Measurements from ENCODE around the gene GLP2R.
"Not testable (repeated sequence)": the region's sequence is repeated elsewhere in the genome, so short reads cannot be mapped to it uniquely, and the experiment has no call there.

Gene GLP2R, protein sequence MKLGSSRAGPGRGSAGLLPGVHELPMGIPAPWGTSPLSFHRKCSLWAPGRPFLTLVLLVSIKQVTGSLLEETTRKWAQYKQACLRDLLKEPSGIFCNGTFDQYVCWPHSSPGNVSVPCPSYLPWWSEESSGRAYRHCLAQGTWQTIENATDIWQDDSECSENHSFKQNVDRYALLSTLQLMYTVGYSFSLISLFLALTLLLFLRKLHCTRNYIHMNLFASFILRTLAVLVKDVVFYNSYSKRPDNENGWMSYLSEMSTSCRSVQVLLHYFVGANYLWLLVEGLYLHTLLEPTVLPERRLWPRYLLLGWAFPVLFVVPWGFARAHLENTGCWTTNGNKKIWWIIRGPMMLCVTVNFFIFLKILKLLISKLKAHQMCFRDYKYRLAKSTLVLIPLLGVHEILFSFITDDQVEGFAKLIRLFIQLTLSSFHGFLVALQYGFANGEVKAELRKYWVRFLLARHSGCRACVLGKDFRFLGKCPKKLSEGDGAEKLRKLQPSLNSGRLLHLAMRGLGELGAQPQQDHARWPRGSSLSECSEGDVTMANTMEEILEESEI

DNA sequence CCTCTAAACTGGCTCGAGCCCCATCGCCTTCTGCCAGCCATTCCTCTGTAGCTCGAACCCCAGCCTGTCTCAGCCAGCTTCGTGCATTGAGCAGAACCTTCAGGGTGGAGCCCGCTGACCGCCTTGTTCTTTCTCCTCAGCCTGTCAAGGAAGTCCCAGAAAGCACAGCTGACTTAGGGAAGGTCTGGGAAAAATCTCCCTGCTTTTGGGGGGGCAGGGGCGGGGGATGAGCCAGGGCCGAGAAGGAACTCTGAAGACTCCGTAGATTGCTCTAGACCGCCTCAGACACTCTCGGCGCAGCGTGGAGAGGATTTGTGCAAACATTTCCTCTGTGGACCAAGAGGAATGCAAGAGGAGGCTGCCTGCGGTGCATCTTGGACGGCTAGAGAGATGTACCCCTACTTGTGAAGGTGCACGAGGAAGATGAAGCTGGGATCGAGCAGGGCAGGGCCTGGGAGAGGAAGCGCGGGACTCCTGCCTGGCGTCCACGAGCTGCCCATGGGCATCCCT lies at the start of gene GLP2R:
GLP2R (plus strand) TSS at position 284 of the 510 bp plus-strand sequence; CDS start at position 424, 140 bp downstream.
- no peak for DNase-seq

DNA sequence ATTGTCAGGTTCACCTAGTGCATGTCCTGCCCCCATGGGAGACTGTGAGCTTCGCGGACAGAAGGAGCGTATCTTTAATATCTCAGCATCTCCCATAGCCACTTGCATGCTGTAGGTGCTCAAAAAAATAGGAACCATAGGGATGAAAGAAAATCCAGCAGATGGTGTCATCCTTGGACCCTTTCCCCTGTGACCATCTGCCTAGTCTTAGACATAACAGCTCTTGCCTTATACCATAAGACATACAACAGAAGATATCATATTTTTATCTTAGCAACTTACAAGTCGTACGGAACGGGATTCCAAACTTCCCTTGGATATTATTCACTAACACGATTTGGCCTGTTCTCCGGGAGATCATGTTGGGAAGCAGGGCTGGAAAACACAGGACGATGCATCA lies 48.8 kb upstream of the GLP2R start:
- no peak for DNase-seq

- DNase-seq: no peak
Observed at GRCh38 chr17:9780552-9780951, 45.2 kb upstream of the GLP2R start.

GRCh38 chr17:9783050-9783449 lies 42.7 kb upstream of the GLP2R start:
- DNase-seq: no peak

DNA sequence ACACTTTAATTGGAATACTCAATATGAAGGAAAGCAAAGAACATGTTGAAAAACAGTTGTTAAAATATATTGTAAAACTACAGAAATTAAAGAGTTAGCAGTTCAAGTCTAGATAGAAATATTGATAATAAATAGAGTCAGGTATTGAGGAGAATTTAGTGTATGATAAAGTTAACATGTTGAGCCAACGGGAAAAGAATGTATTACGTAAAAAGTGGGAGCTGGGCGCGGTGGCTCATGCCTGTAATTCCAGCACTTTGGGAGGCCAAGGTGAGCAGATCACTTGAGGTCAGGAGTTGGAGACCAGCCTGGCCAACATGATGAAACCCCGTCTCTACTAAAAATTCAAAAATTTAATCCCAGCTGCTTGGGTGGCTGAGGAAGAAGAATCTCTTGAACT lies 42.3 kb upstream of the GLP2R start:
- not testable (repeated sequence) for DNase-seq

DNA sequence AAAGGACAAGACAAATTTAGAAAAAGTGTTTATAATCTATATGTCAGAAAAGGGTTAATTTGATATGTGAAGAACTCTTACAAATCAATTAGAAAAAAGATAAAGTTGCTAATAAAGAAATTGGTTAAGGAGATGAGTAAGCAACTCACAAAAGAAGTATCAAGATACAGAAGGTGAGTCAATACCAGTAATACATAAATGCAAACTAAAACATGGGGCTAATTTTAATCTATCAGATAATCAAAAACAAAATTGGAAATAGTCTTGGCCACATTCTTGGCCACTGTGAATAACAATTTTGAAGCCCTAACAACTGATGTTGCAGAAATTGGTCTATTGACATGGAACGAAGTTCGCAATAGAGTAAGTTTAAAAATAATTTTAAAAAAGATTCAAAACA lies 41.2 kb upstream of the GLP2R start:
- DNase-seq: no peak

GRCh38 chr17:9788601-9789000 lies 37.1 kb upstream of the GLP2R start:
- no peak for DNase-seq

- DNase-seq: no peak
Observed at GRCh38 chr17:9790316-9790715, 35.4 kb upstream of the GLP2R start.

DNA sequence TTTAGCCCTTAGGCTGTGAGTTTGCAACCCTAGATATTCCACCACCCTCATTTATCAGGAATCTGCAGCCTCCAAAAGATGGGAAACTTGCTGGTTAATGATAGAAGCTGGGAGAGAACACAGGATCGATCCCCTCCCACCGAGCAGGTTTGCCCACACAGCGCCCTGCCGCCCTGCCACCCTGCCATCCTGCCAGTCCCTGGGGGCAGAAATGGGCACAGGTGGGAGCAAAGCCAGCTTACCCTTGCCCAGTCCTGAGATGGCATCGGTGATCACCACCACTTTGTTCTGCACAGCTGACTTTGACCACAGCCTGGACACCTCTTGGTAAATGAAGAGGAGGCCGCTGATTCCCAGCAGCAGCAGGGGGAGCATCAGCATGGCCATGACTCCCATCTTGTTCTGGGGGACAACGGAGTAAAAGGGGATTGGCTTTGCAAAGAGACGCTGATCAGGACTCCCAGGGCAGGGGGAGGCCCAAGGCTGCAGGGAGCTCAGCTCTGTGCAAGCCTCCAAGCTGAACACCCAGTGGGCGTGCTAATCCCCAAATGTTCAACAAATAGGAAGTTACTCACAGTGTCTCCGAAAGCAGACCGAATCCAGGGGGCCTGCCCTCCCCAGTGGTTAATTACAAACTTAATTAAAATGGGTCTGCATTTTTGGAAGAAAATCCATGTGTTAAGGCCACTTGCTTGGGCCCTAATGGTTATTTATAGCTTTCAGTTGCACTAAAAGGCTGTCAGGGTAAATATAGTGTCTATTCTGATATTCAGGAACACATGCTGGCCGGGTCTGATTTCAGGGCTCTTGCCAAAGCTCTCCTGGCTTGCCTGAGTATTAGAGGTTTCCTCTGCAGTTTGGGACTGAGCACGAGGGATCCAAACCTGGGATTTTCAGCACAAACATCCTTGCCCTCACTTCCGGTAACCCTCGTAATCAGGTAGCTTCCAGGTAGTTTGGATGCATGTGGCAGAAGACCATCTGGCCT lies 34.5 kb upstream of the GLP2R start, which contains the start of gene DHRS7C:
DHRS7C (minus strand) TSS at position 704 of the 988 bp plus-strand sequence; CDS start at position 396, 308 bp downstream.
- no peak for DNase-seq

DNA sequence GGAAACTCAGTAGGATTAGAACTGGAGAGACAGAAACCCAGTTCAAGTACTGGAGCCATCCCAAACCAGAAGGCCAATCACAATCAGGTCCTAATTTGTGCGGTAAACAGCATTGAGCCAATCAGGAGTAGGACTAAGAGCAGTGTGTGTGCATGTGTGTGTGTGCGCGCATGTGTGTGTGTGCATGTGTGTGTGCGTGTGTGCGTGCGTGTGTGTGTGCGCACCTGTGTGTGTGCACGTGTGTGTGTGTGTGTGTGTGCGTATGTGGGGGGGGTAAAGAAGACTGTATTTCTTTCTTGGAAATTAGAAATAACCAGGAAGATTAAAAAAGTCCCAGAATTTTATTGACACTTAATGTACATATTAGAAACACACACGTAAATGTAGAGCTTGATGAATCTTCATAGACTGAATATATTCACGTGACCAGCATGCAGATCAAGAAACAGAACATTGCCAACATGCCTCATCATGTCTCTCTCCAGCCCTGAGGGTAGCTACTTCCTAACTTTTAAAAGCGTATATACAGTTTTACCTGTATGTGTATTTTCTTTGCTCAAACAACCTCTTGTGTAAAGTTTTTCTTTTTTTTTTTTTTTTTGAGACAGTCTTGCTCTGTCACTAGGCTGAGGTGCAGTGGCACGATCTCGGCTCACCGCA lies 33.4 kb upstream of the GLP2R start:
- no peak for DNase-seq

DNA sequence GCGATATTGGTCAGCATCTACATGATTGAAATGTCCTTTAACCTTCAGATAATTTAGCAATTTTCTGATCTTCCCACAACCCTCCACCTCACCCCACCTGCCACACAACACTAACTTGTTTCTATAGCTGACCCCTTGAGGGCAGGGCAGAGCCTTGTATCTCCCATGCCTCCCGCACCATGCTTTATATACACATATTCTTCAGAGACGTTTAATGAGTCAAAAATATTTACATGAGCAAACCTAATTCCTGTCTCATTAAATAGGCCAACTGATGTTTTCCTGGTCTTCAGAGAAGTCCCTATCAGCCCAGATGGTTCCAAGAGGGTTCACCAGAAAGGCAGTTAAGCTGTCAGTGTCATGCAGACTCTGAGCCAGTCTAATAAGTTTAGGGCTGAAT lies 27.7 kb upstream of the GLP2R start:
- no peak for DNase-seq

- DNase-seq: no peak
Observed at GRCh38 chr17:9798724-9799123, 27.0 kb upstream of the GLP2R start.

- no peak for DNase-seq
Observed at GRCh38 chr17:9801505-9801904, 24.2 kb upstream of the GLP2R start.

- no peak for DNase-seq
Observed at GRCh38 chr17:9802294-9802693, 23.4 kb upstream of the GLP2R start.

DNA sequence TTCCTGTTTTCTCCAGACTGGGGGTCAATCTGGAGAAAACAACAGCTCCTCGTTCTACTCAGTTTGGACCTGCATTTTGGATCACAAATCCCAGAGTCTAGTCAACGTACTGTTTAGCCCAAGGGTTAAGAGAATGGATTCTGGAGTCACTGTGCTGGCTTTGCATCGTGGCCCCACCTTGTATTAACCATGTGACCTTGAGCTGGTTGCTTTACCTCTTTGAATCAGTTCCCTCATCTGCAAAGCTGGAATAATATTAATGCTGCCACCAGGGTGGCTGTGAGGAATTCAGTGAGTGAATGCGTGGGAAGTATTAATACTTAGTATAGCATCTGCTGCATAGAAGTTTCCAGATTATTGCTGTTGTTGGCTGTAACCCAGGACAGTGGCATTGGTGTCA lies 23.0 kb upstream of the GLP2R start:
- DNase-seq: no peak

GRCh38 chr17:9805769-9806168 lies 20.0 kb upstream of the GLP2R start:
- no peak for DNase-seq

DNA sequence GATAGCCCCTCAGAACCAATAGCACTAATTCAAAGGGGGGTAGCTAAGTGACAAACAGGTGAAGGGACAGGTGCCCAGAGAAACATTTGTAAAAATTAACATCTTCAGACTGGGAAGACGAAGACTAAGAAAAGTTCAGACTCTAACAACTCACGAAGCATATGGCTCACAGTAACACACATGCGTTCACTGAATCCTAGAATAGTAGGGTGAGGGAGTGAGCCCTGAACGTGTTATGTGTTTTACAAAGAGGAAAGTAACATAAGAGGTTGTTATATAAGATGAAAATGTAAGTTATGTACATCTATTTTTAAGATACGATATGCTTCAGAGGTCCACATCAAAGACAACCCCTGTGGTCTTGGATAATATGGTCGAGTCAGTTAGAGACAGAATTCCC lies 19.0 kb upstream of the GLP2R start:
- DNase-seq: no peak

DNA sequence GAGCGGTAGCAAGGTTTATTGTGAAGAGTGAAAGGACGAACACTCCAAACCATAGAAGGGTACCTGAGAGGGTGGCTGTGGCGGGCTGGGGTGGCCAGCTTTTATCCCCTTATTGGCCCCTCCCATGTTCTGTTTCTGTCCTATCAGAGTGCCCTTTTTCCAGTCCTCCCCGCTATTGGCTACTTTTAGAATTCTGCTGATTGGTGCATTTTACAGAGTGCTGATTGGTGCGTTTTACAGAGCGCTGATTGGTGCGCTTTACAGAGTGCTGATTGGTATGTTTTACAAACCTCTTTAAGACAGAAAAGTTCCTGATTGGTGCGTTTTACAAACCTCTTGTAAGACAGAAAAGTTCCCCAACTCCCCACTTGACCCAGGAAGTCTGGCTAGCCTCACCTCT lies 16.3 kb upstream of the GLP2R start:
- no peak for DNase-seq

DNA sequence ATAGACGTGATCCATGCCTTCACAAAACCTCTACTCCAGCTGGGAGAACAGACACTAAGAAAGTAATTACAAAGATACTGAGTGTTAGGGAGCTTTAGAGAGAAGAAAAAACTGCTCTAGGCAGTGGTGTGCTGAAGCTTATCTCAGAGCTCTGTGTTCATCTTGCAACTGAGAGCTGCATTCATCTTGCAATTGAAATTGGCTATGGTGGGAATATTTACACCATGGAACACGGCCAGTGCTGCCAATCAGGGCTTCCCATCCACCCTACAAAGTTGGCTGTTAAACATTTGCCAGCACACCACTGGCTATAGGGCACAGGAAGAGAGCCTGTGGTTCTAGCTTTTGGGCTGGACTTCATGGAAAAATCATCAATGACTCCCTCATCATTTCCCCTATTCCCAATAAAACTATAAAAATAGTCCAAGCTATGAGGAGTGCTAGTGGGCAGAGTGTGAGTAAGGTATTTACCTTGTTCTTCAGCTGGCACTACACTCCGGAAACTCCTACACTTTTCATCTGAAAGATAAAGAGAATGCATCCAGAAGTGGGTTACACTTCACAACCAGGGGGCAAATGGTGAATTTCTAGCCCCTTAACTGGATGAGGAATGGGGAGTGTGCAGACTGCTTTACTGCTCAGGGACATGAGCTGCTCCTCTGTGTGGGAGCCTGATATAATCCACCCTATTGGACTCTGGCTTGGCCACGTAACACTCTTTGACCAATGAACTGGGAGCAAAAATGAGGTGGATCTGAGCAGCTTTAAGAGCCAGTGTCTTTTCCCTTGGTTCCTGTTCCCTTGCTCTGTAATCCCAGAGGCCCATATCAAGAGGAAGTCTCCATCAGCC lies 15.4 kb upstream of the GLP2R start:
- DNase-seq: no peak

- no peak for DNase-seq
Observed at GRCh38 chr17:9811086-9811485, 14.6 kb upstream of the GLP2R start.

- no peak for DNase-seq
Observed at GRCh38 chr17:9811537-9811936, 14.2 kb upstream of the GLP2R start.

DNA sequence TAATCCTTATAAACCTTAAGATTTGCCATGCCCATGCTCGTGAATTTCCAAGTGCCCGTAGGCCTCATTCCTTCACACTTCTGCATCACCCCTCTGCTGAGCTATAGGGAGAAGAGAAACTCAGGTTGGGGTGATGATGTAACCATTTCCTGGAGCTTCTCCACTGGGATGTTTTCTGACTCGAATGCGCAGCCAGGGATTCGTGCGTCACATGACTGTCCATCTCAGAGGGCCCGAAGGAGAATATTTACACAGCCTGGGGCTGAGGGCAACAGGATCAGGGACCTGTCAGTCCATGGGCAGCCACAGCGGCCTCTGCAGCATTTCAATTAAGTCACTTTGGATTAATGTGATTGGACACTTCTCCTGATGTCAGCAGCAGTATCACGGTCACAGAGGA lies 12.6 kb upstream of the GLP2R start:
- no peak for DNase-seq

Data from bone marrow (tissue), 2 donors.